ENCODE results near the gene STIM2.

STIM2 gene

GRCh38 chr4:27020203-27020602 is 159.6 kb downstream of the STIM2 start:
- Histone ChIP-seq H3K4me2 (ENCODE audit: low read length) (no peak overlapping the region), H3K36me3 (ENCODE audit: control insufficient read depth in 1 of 2, insufficient read depth in 2 of 2, low read length in 2 of 2) (peaks cover 5 to 6% of the 10 kb centered on the region in 2 experiments), H3K23ac (ENCODE audit: low read length) (no peak overlapping the region), H2BK5ac (ENCODE audit: low read depth, low read length, poor library complexity) (no peak overlapping the region), H4K91ac (ENCODE audit: low read depth, low read length) (no peak overlapping the region), H3K27me3 (ENCODE audit: insufficient read depth, low read length) (no peaks in the 10 kb centered on the region), H3K4ac (ENCODE audit: low read depth, low read length) (no peak overlapping the region), H3K79me2 (ENCODE audit: control insufficient read depth, insufficient read depth, low read length, poor library complexity) (no peaks in the 10 kb centered on the region), H3K9me3 (ENCODE audit: insufficient read depth, low read depth, low read length) (no peaks in the 10 kb centered on the region), H3K4me3 (ENCODE audit: low read depth, low read length) (no peak overlapping the region), H4K8ac (ENCODE audit: low read depth, low read length) (no peak overlapping the region), H3K18ac (ENCODE audit: low read length) (no peak overlapping the region), H4K12ac (ENCODE audit: low read depth, low read length) (no peak overlapping the region), H3K14ac (ENCODE audit: low read length) (no peak overlapping the region), H3K27ac (ENCODE audit: low read depth, low read length) (no peak overlapping the region), H2BK12ac (ENCODE audit: low read length) (no peak overlapping the region), H2AFZ (ENCODE audit: insufficient read depth, low read length, poor library complexity) (no peak overlapping the region), H3K4me1 (ENCODE audit: control insufficient read depth in 1 of 2, insufficient read depth in 2 of 2, low read length in 2 of 2) (no peaks in the 10 kb centered on the region), H3K79me1 (ENCODE audit: low read length) (no peaks in the 10 kb centered on the region), H2AK5ac (ENCODE audit: low read length) (no peak overlapping the region), H3K9ac (ENCODE audit: low read length) (no peak overlapping the region), H2BK120ac (ENCODE audit: insufficient read depth, low read length, poor library complexity) (no peak overlapping the region)
- no peak for DNase-seq
- no CpG with 5 or more reads among the region's 4 CpGs for WGBS (ENCODE audit: extremely low coverage, insufficient coverage, insufficient read length)

- Histone ChIP-seq H3K79me2 (ENCODE audit: control insufficient read depth, insufficient read depth, low read length, poor library complexity) (no peaks in the 10 kb centered on the region), H3K9me3 (ENCODE audit: insufficient read depth, low read depth, low read length) (no peaks in the 10 kb centered on the region), H3K18ac (ENCODE audit: low read length) (no peak overlapping the region), H3K4me2 (ENCODE audit: low read length) (no peak overlapping the region), H3K27ac (ENCODE audit: low read depth, low read length) (no peak overlapping the region), H3K4me3 (ENCODE audit: low read depth, low read length) (no peak overlapping the region), H3K4me1 (ENCODE audit: control insufficient read depth in 1 of 2, insufficient read depth in 2 of 2, low read length in 2 of 2) (no peaks in the 10 kb centered on the region), H3K79me1 (ENCODE audit: low read length) (no peaks in the 10 kb centered on the region), H3K27me3 (ENCODE audit: insufficient read depth, low read length) (no peaks in the 10 kb centered on the region), H4K12ac (ENCODE audit: low read depth, low read length) (no peak overlapping the region), H2AFZ (ENCODE audit: insufficient read depth, low read length, poor library complexity) (no peak overlapping the region), H3K14ac (ENCODE audit: low read length) (no peak overlapping the region), H2BK120ac (ENCODE audit: insufficient read depth, low read length, poor library complexity) (no peak overlapping the region), H2BK12ac (ENCODE audit: low read length) (no peak overlapping the region), H2AK5ac (ENCODE audit: low read length) (no peak overlapping the region), H3K23ac (ENCODE audit: low read length) (no peak overlapping the region), H3K36me3 (ENCODE audit: control insufficient read depth in 1 of 2, insufficient read depth in 2 of 2, low read length in 2 of 2) (peaks cover 5 to 6% of the 10 kb centered on the region in 2 experiments), H4K91ac (ENCODE audit: low read depth, low read length) (no peak overlapping the region), H3K4ac (ENCODE audit: low read depth, low read length) (no peak overlapping the region), H4K8ac (ENCODE audit: low read depth, low read length) (no peak overlapping the region), H2BK5ac (ENCODE audit: low read depth, low read length, poor library complexity) (no peak overlapping the region), H3K9ac (ENCODE audit: low read length) (no peak overlapping the region)
- no peak for DNase-seq
Observed at GRCh38 chr4:27020603-27021002, 160.0 kb downstream of the STIM2 start.

- no peak for DNase-seq
- no peak overlapping the region for H2BK5ac ChIP-seq (ENCODE audit: low read depth, low read length, poor library complexity)
- no CpG with 5 or more reads among the region's 3 CpGs for WGBS (ENCODE audit: extremely low coverage, insufficient coverage, insufficient read length)
- H4K91ac ChIP-seq (ENCODE audit: low read depth, low read length) = no peak overlapping the region
- no peak overlapping the region for H3K18ac ChIP-seq (ENCODE audit: low read length)
- no peak overlapping the region for H4K12ac ChIP-seq (ENCODE audit: low read depth, low read length)
- no peak overlapping the region for H3K9ac ChIP-seq (ENCODE audit: low read length)
- H2AFZ ChIP-seq (ENCODE audit: insufficient read depth, low read length, poor library complexity) = no peak overlapping the region
- no peaks in the 10 kb centered on the region for H3K4me1 ChIP-seq (ENCODE audit: control insufficient read depth in 1 of 2, insufficient read depth in 2 of 2, low read length in 2 of 2)
- no peak overlapping the region for H3K4me2 ChIP-seq (ENCODE audit: low read length)
- H4K8ac ChIP-seq (ENCODE audit: low read depth, low read length) = no peak overlapping the region
- no peak overlapping the region for H2BK120ac ChIP-seq (ENCODE audit: insufficient read depth, low read length, poor library complexity)
- H3K79me1 ChIP-seq (ENCODE audit: low read length) = no peaks in the 10 kb centered on the region
- H2BK12ac ChIP-seq (ENCODE audit: low read length) = no peak overlapping the region
- no peak overlapping the region for H3K4me3 ChIP-seq (ENCODE audit: low read depth, low read length)
- no peaks in the 10 kb centered on the region for H3K27me3 ChIP-seq (ENCODE audit: insufficient read depth, low read length)
- H3K14ac ChIP-seq (ENCODE audit: low read length) = no peak overlapping the region
- H3K27ac ChIP-seq (ENCODE audit: low read depth, low read length) = no peak overlapping the region
- no peak overlapping the region for H2AK5ac ChIP-seq (ENCODE audit: low read length)
- H3K4ac ChIP-seq (ENCODE audit: low read depth, low read length) = no peak overlapping the region
- H3K23ac ChIP-seq (ENCODE audit: low read length) = no peak overlapping the region
- no peaks in the 10 kb centered on the region for H3K9me3 ChIP-seq (ENCODE audit: insufficient read depth, low read depth, low read length)
- H3K79me2 ChIP-seq (ENCODE audit: control insufficient read depth, insufficient read depth, low read length, poor library complexity) = no peaks in the 10 kb centered on the region
- H3K36me3 ChIP-seq (ENCODE audit: control insufficient read depth in 1 of 2, insufficient read depth in 2 of 2, low read length in 2 of 2) = peaks cover 2 to 6% of the 10 kb centered on the region in 2 experiments
Observed at GRCh38 chr4:27022963-27023362, 162.3 kb downstream of the STIM2 start.

GRCh38 chr4:27023366-27023765 is 162.7 kb downstream of the STIM2 start:
- H2BK5ac ChIP-seq (ENCODE audit: low read depth, low read length, poor library complexity) = no peak overlapping the region
- H2AK5ac ChIP-seq (ENCODE audit: low read length) = no peak overlapping the region
- peaks cover 2 to 4% of the 10 kb centered on the region in 2 experiments for H3K36me3 ChIP-seq (ENCODE audit: control insufficient read depth in 1 of 2, insufficient read depth in 2 of 2, low read length in 2 of 2)
- H4K8ac ChIP-seq (ENCODE audit: low read depth, low read length) = no peak overlapping the region
- H3K27ac ChIP-seq (ENCODE audit: low read depth, low read length) = no peak overlapping the region
- H3K79me1 ChIP-seq (ENCODE audit: low read length) = no peaks in the 10 kb centered on the region
- no peak overlapping the region for H3K9ac ChIP-seq (ENCODE audit: low read length)
- H2BK12ac ChIP-seq (ENCODE audit: low read length) = no peak overlapping the region
- no peaks in the 10 kb centered on the region for H3K4me1 ChIP-seq (ENCODE audit: control insufficient read depth in 1 of 2, insufficient read depth in 2 of 2, low read length in 2 of 2)
- H4K91ac ChIP-seq (ENCODE audit: low read depth, low read length) = no peak overlapping the region
- no peaks in the 10 kb centered on the region for H3K9me3 ChIP-seq (ENCODE audit: insufficient read depth, low read depth, low read length)
- H3K14ac ChIP-seq (ENCODE audit: low read length) = no peak overlapping the region
- no peak overlapping the region for H2AFZ ChIP-seq (ENCODE audit: insufficient read depth, low read length, poor library complexity)
- no peaks in the 10 kb centered on the region for H3K79me2 ChIP-seq (ENCODE audit: control insufficient read depth, insufficient read depth, low read length, poor library complexity)
- H3K23ac ChIP-seq (ENCODE audit: low read length) = no peak overlapping the region
- no peak overlapping the region for H4K12ac ChIP-seq (ENCODE audit: low read depth, low read length)
- no peak for DNase-seq
- no peak overlapping the region for H3K4me2 ChIP-seq (ENCODE audit: low read length)
- no CpG with 5 or more reads among the region's 4 CpGs for WGBS (ENCODE audit: extremely low coverage, insufficient coverage, insufficient read length)
- H3K4me3 ChIP-seq (ENCODE audit: low read depth, low read length) = no peak overlapping the region
- no peak overlapping the region for H2BK120ac ChIP-seq (ENCODE audit: insufficient read depth, low read length, poor library complexity)
- no peak overlapping the region for H3K18ac ChIP-seq (ENCODE audit: low read length)
- H3K27me3 ChIP-seq (ENCODE audit: insufficient read depth, low read length) = no peaks in the 10 kb centered on the region
- no peak overlapping the region for H3K4ac ChIP-seq (ENCODE audit: low read depth, low read length)
